K562 (cell line): ENCODE results near the gene SOAT2. TPM values are rescaled to one million over a fixed set of nuclear protein-coding genes. Genes with fewer than 3 reads are reported as not detected.

Source experiments
- ATAC-seq: fragments of 200-7000 bp; cut with Tn5 transposase; 3 replicates; pipeline ENCODE4 v1.9.1; 2020; ENCODE audit warnings: moderate library complexity
- BruUV-seq: library from RNA; stranded (reverse); fragments of 400-500 nt; replicated peaks from 2 replicates; lab custom pipeline; 2021; lab: Mats Ljungman, UMichigan
- CTCF ChIA-PET: fragments of 300-600 bp; formaldehyde crosslinking; extraction: SDS; loops from one replicate; lab custom pipeline; 2021; ENCODE audit warnings: low intra/inter-chr PET ratio; lab: Yijun Ruan, JAX
- POLR2A ChIA-PET: fragments of 300-600, 350-650 bp; sonication (Branson Sonifier 250); formaldehyde crosslinking; extraction: SDS; loops from one replicate; lab custom pipeline; 2021; ENCODE audit warnings: antibody characterized with exemption, inconsistent platforms; lab: Yijun Ruan, JAX
- DNase-seq, 4 experiments: peaks; one replicate each; pipeline versions ENCODE4 v3.0.0 to v3.0.0-alpha.2; 2011 to 2018; ENCODE audit warnings: low spot score in 3 of 4, mixed read lengths in 3 of 4; ENCODE audit errors: extremely low read depth in 1 of 4
- FAIRE-seq: peaks from 2 replicates; lab custom pipeline; 2011; peaks lifted over from hg19 to GRCh38; lab: Jason Lieb, UNC
- H2AFZ ChIP-seq: 2 replicates; pipeline ENCODE4 v1.6.0; 2011; ENCODE audit warnings: low read depth, low read length, control low read depth, inconsistent platforms
- H3K27ac ChIP-seq: fragments of 200-600 bp; 3 replicates; pipeline ENCODE4 v1.8.0; 2011; ENCODE audit warnings: low read depth, mild to moderate bottlenecking, control low read depth, inconsistent platforms, low read length, moderate library complexity, mixed read lengths; ENCODE audit errors: extremely low read depth
- H3K27me3 ChIP-seq, 2 experiments: fragments of 300-600 bp in 1 of 2; 2 replicates in 1 of 2; 3 replicates in 1 of 2; pipeline versions ENCODE4 v1.6.0 to v1.8.0; 2011; ENCODE audit warnings: inconsistent platforms in 2 of 2, low read length in 2 of 2, mild to moderate bottlenecking in 1 of 2, mixed read lengths in 1 of 2, moderate library complexity in 1 of 2; ENCODE audit not compliant: control insufficient read depth in 2 of 2, insufficient read depth in 2 of 2
- H3K36me3 ChIP-seq: fragments of 300-600 bp; 3 replicates; pipeline ENCODE4 v1.8.0; 2011; ENCODE audit warnings: mild to moderate bottlenecking, low read length, inconsistent platforms; ENCODE audit not compliant: control insufficient read depth, insufficient read depth
- H3K4me1 ChIP-seq, 2 experiments: fragments of 200-600 bp in 1 of 2; replicated peaks in 1 of 2; 2 replicates in 1 of 2; 3 replicates in 1 of 2; pipeline versions ENCODE4 v1.5.1 to v1.8.0; 2011; ENCODE audit warnings: inconsistent platforms in 2 of 2, low read length in 2 of 2, mild to moderate bottlenecking in 1 of 2, mixed read lengths in 1 of 2, moderate library complexity in 1 of 2; ENCODE audit not compliant: control insufficient read depth in 2 of 2, insufficient read depth in 2 of 2
- H3K4me2 ChIP-seq: 2 replicates; pipeline ENCODE4 v1.6.1; 2011; ENCODE audit warnings: low read length, control low read depth, inconsistent platforms, mixed read lengths; ENCODE audit not compliant: insufficient read depth
- H3K4me3 ChIP-seq: fragments of 200-600 bp; sonication (generic), shearing (Covaris generic); 2 replicates; pipeline ENCODE4 v1.5.1; 2016; ENCODE audit warnings: control low read depth, inconsistent platforms
- H3K79me2 ChIP-seq: fragments of 200-600 bp; 3 replicates; pipeline ENCODE4 v1.8.0; 2011; ENCODE audit warnings: low read length, inconsistent platforms; ENCODE audit not compliant: control insufficient read depth, insufficient read depth
- H3K9ac ChIP-seq, 2 experiments: 2 replicates each; pipeline versions ENCODE4 v1.6.0 to v1.6.1; 2011; ENCODE audit warnings: low read depth in 2 of 2, low read length in 2 of 2, control low read depth in 1 of 2, inconsistent platforms in 1 of 2, mild to moderate bottlenecking in 1 of 2, mixed read lengths in 1 of 2; ENCODE audit not compliant: insufficient read depth in 1 of 2
- H3K9me1 ChIP-seq: one replicate; pipeline ENCODE4 v1.6.0; 2011; ENCODE audit warnings: inconsistent platforms, mild to moderate bottlenecking, low read length, moderate library complexity; ENCODE audit not compliant: control insufficient read depth, insufficient read depth
- H3K9me3 ChIP-seq: replicated peaks from 2 replicates; pipeline ENCODE4 v1.5.1; 2011; ENCODE audit warnings: low read depth, low read length, inconsistent platforms; ENCODE audit not compliant: control insufficient read depth, insufficient read depth
- H4K20me1 ChIP-seq: replicated peaks from 2 replicates; pipeline ENCODE4 v1.6.1; 2011; ENCODE audit warnings: low read length, inconsistent platforms, mixed read lengths; ENCODE audit not compliant: control insufficient read depth, insufficient read depth
- GABPB2 ChIP-seq: fragments of 250-450 bp; sonication (Bioruptor Pico); conservative IDR thresholded peaks from 2 replicates; pipeline ENCODE4 v1.5.1; 2021; ENCODE audit warnings: mild to moderate bottlenecking
- TEAD1 ChIP-seq, 2 experiments: fragments of 450-650 bp in 1 of 2; sonication (generic) in 1 of 2; formaldehyde crosslinking; IDR thresholded peaks; 2 replicates each; pipeline versions ENCODE4 v1.4.0 to v1.8.0; 2020 to 2022; ENCODE audit warnings: mild to moderate bottlenecking in 2 of 2, missing genetic modification reagents in 1 of 2
- ZNF212 ChIP-seq: fragments of 450-650 bp; formaldehyde crosslinking; IDR thresholded peaks from 2 replicates; pipeline ENCODE4 v1.4.0; 2020; ENCODE audit warnings: mild to moderate bottlenecking
- ZNF253 ChIP-seq: fragments of 250-450 bp; sonication (Bioruptor Pico); conservative IDR thresholded peaks from 2 replicates; pipeline ENCODE4 v1.6.1; 2021; ENCODE audit warnings: mild to moderate bottlenecking
- ZNF707 ChIP-seq: fragments of 250-450 bp; sonication (Bioruptor Pico); conservative IDR thresholded peaks from 2 replicates; pipeline ENCODE4 v1.8.0; 2022; ENCODE audit warnings: inconsistent platforms, mild to moderate bottlenecking, moderate library complexity
- WGBS: fragments of 100-300 bp; shearing (Covaris generic); methylation state at CpG from one replicate; pipeline ENCODE4 v1.1.6; 2016; ENCODE audit warnings: low coverage, mixed read lengths; ENCODE audit not compliant: insufficient coverage; ENCODE audit errors: missing lambda C conversion rate; 5-methylcytosine and 5-hydroxymethylcytosine counted together
- in situ Hi-C: fragments of 300-500 bp; cut with MboI; formaldehyde crosslinking; loops from 4 replicates; pipeline ENCODE4 v1.15.0; 2018; ENCODE audit warnings: inconsistent platforms, mixed read lengths
- intact Hi-C: fragments of 100-400 bp; cut with micrococcal nuclease; formaldehyde crosslinking; loops from 2 replicates; pipeline ENCODE4 v1.14.2; 2022
- polyA plus RNA-seq, 8 experiments: library from polyadenylated mRNA; depleted of rRNA in 4 of 8; stranded (reverse) in 5 of 8; unstranded in 3 of 8; fragments of >200 nt; fragmentation: Nextera tagmentation in 2 of 8; fragmentation: Illumina TruSeq in 1 of 8; extraction: Ambion mirVana in 2 of 8; extraction: Trizol in 1 of 8; gene quantifications; 2 replicates each; pipeline versions ENCODE4 v1.2.1 to v1.2.3, GENCODE V29; 2011 to 2014; ENCODE audit warnings: inconsistent platforms in 1 of 8, missing spikeins in 1 of 8
- total RNA-seq, 7 experiments: library from RNA; depleted of rRNA in 6 of 7; stranded (reverse); fragments of >200 nt in 6 of 7; fragmentation: Illumina TruSeq in 2 of 7; extraction: Trizol in 2 of 7; gene quantifications; 2 replicates each; pipeline versions ENCODE4 v1.2.1 to v1.2.3, GENCODE V29; 2011 to 2021; ENCODE audit warnings: low replicate concordance in 1 of 7
- TF ChIP-seq, protein P1 (sequence below): sonication (generic); formaldehyde crosslinking; IDR thresholded peaks from 2 replicates; pipeline ENCODE4 v1.9.0; 2022; ENCODE audit warnings: mild to moderate bottlenecking, missing genetic modification reagents
- TF ChIP-seq, protein P2 (sequence below): fragments of 250-450 bp; sonication (Bioruptor Pico); IDR thresholded peaks from 2 replicates; pipeline ENCODE4 v1.5.0; 2022; ENCODE audit warnings: mild to moderate bottlenecking
- TF ChIP-seq, protein P3 (sequence below): sonication (generic); formaldehyde crosslinking; IDR thresholded peaks from 2 replicates; pipeline ENCODE4 v1.8.0; 2022; ENCODE audit warnings: mild to moderate bottlenecking, missing genetic modification reagents

SOAT2 gene
- total and polyA plus RNA-seq, 9 of the 15 experiments (the other 6 are each of a cell fraction or from before 2014, with no cell fraction given): 0.04 TPM; not detected in 8

DNA sequence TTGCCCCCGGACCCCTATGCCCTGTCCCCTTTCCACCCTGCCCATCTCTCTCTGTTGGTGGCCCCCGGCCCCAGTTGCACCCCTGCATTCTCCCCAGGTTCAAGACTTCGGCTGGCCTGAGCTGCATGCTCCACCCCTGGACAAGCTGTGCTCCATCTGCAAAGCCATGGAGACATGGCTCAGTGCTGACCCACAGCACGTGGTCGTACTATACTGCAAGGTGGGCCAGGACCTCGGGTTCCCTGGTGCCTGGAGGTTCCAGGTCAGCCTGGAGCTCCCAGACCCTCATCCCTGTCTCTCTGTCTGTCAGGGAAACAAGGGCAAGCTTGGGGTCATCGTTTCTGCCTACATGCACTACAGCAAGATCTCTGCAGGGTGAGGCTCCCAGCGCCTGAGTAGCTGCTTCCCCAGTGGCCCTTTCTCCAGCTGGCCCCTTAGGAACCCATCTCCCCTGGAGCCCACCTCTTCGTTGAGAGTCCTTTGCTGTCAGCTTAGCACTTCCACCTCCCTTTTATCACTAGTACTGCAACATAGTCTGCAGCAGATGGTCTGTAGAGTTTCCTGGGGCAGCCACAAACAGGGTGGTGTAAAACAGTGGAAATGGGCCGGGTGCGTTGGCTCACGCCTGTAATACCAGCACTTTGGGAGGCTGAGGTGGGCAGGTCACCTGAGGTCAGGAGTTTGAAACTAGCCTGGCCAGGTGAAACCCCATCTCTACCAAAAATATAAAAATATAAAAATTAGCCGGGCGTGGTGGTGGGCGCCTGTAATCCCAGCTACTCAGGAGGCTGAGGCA lies 47.6 kb upstream of the SOAT2 start:
- TF ChIP-seq GABPB2 (CRISPR knock-in tag): no peak
- TF ChIP-seq, protein P1, sequence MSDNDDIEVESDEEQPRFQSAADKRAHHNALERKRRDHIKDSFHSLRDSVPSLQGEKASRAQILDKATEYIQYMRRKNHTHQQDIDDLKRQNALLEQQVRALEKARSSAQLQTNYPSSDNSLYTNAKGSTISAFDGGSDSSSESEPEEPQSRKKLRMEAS (CRISPR knock-in tag): 0 out of 2 replicates have a peak, but pooled peaks have one; percentile 25
- H3K79me2 ChIP-seq: peaks cover 7% of the 10 kb centered on the region; the same call in 2 of the 3 replicates
- H3K9ac ChIP-seq: peak overlapping the region in 1 of 2 experiments; percentile 77; a peak in 2 of 4 replicates
- no peak overlapping the region for H3K27ac ChIP-seq
- ATAC-seq (no peak), DNase-seq (no peak), FAIRE-seq (no peak)
- H3K36me3 ChIP-seq: peaks cover 2% of the 10 kb centered on the region; the same call in 1 of the 3 replicates
- H3K9me1 ChIP-seq: no peaks in the 10 kb centered on the region
- H3K4me1 ChIP-seq: peaks cover 20 to 86% of the 10 kb centered on the region in 2 experiments; a peak in 4 of 5 replicates
- no peak overlapping the region for H3K4me2 ChIP-seq
- H3K9me3 ChIP-seq: no peaks in the 10 kb centered on the region
- ChIA-PET POLR2A (interaction anchor here (0.6 to 2.1 kb wide), 10 partner anchors 8 to 428 kb away, joined by 3 to 8 read pairs (median 3); no protein-coding TSS in a partner anchor), CTCF (no interaction called here)
- no TSS peak for BruUV-seq
- in situ Hi-C loops (no loop called here), intact Hi-C loops (no loop called here)
- no peaks in the 10 kb centered on the region for H4K20me1 ChIP-seq
- H3K27me3 ChIP-seq: no peaks in the 10 kb centered on the region
- WGBS: 64% methylated on average over 12 of the region's 15 CpGs
- H3K4me3 ChIP-seq: no peak overlapping the region
- no peak overlapping the region for H2AFZ ChIP-seq

DNA sequence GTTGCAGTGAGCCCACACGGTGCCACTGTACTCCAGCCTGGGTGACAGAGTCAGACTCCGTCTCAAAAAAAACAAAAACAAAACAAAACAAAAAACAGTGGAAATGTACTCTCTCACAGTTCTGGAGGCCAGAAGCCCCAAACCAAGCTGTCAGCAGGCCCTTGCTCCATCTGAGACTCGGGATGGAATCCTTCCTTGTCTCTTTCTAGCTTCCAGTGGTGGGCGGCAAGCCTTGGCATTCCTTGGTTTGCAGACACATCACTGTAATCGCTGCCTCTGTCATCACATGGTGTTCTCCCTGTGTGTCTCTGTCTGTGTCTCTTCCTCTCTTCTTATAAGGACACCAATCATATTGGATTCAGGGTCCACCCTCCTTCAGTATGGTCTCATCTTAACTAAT lies 47.0 kb upstream of the SOAT2 start:
- Histone ChIP-seq H4K20me1 (no peaks in the 10 kb centered on the region), H3K9me3 (no peaks in the 10 kb centered on the region), H3K79me2 (peaks cover 7% of the 10 kb centered on the region; the same call in 2 of the 3 replicates), H3K4me1 (peaks cover 15 to 85% of the 10 kb centered on the region in 2 experiments; a peak in 4 of 5 replicates), H3K4me3 (no peak overlapping the region), H3K9me1 (no peaks in the 10 kb centered on the region), H3K9ac (no peak overlapping the region), H3K4me2 (no peak overlapping the region), H2AFZ (no peak overlapping the region), H3K27me3 (no peaks in the 10 kb centered on the region), H3K36me3 (peaks cover 2% of the 10 kb centered on the region; the same call in 1 of the 3 replicates), H3K27ac (no peak overlapping the region)
- intact Hi-C loops: no loop called here
- ATAC-seq (no peak), DNase-seq (no peak), FAIRE-seq (peak; percentile 73)
- BruUV-seq: no TSS peak
- POLR2A ChIA-PET: interaction anchor here (0.6 to 1.8 kb wide), 7 partner anchors 10 to 427 kb away, joined by 3 to 8 read pairs (median 3); partner anchors contain the start of gene AAAS
- 50% methylated on average over 5 of the region's 5 CpGs for WGBS
- CTCF ChIA-PET: no interaction called here
- in situ Hi-C loops: no loop called here
- no peak for TF ChIP-seq ZNF212 (CRISPR knock-in tag)
- no peak for TF ChIP-seq ZNF253 (CRISPR knock-in tag)
- no peak for TF ChIP-seq TEAD1 (CRISPR knock-in tag; IDR thresholded peaks at IDR 0.05)
- TF ChIP-seq ZNF707 (CRISPR knock-in tag): no peak
- TF ChIP-seq, protein P2, sequence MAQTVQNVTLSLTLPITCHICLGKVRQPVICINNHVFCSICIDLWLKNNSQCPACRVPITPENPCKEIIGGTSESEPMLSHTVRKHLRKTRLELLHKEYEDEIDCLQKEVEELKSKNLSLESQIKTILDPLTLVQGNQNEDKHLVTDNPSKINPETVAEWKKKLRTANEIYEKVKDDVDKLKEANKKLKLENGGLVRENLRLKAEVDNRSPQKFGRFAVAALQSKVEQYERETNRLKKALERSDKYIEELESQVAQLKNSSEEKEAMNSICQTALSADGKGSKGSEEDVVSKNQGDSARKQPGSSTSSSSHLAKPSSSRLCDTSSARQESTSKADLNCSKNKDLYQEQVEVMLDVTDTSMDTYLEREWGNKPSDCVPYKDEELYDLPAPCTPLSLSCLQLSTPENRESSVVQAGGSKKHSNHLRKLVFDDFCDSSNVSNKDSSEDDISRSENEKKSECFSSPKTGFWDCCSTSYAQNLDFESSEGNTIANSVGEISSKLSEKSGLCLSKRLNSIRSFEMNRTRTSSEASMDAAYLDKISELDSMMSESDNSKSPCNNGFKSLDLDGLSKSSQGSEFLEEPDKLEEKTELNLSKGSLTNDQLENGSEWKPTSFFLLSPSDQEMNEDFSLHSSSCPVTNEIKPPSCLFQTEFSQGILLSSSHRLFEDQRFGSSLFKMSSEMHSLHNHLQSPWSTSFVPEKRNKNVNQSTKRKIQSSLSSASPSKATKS (CRISPR knock-in tag): no peak
- TF ChIP-seq, protein P3, sequence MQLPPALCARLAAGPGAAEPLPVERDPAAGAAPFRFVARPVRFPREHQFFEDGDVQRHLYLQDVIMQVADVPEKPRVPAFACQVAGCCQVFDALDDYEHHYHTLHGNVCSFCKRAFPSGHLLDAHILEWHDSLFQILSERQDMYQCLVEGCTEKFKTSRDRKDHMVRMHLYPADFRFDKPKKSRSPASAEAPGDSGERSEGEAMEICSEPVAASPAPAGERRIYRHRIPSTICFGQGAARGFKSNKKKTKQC (CRISPR knock-in tag): no peak
